ENCODE data around the gene OPRD1.

DNA sequence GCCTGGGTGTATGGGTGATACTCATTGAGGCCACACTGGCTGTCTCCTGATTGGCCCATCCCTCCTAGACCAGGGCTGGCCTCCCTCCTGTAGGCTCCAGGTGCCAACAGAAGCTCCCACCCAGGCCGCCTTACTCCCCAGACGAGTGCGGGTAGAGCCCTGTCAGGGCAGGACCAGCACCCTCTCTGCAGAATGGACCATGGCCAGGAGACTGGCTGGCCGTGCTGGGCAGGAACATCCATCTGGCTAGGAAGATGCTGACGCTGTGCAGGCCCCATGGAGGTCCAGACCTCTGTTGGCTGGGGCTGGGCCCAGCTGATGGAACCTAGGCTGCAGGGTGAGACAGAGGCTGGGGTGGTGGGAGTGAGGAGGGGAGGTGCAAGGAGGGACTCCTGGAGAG lies 77.4 kb downstream of the OPRD1 start:
- TF ChIP-seq, protein P1, sequence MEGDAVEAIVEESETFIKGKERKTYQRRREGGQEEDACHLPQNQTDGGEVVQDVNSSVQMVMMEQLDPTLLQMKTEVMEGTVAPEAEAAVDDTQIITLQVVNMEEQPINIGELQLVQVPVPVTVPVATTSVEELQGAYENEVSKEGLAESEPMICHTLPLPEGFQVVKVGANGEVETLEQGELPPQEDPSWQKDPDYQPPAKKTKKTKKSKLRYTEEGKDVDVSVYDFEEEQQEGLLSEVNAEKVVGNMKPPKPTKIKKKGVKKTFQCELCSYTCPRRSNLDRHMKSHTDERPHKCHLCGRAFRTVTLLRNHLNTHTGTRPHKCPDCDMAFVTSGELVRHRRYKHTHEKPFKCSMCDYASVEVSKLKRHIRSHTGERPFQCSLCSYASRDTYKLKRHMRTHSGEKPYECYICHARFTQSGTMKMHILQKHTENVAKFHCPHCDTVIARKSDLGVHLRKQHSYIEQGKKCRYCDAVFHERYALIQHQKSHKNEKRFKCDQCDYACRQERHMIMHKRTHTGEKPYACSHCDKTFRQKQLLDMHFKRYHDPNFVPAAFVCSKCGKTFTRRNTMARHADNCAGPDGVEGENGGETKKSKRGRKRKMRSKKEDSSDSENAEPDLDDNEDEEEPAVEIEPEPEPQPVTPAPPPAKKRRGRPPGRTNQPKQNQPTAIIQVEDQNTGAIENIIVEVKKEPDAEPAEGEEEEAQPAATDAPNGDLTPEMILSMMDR (IDR thresholded peaks at IDR 0.05) = no peak
- no peak for TF ChIP-seq POLR2A (IDR thresholded peaks at IDR 0.05)

All from testis (tissue), 2 donors.